Breast epithelium (tissue), 4 donors: Measurements from ENCODE around the gene AGBL5. TPM values are rescaled to one million over a fixed set of nuclear protein-coding genes. Genes with fewer than 3 reads are reported as not detected.
A peak's percentile ranks its signal among the peaks of the same experiment; 100 is the strongest.
"Not testable (repeated sequence)": the region's sequence is repeated elsewhere in the genome, so short reads cannot be mapped to it uniquely, and the experiment has no call there.

Source experiments
- DNase-seq, 2 donors: peaks; one replicate each; pipeline ENCODE4 v3.0.0-alpha.2; 2019; ENCODE audit warnings: low spot score in 2 of 2
- H3K27ac ChIP-seq, 2 donors: fragments of 200-600 bp; sonication (generic) in 1 of 2; one replicate each; pipeline ENCODE4 v1.5.1; 2016 to 2019; ENCODE audit warnings: mild to moderate bottlenecking in 1 of 2
- H3K27me3 ChIP-seq, 2 donors: fragments of 200-600 bp; sonication (generic) in 1 of 2; one replicate each; pipeline versions ENCODE4 v1.5.1 to v1.6.0; 2017 to 2019; ENCODE audit warnings: control low read depth in 1 of 2, mild to moderate bottlenecking in 1 of 2
- H3K36me3 ChIP-seq: fragments of 200-600 bp; one replicate; pipeline ENCODE4 v1.5.1; 2019
- H3K4me1 ChIP-seq, 2 donors: fragments of 200-600 bp; sonication (generic); one replicate each; pipeline ENCODE4 v1.5.1; 2016 to 2019; ENCODE audit warnings: control low read depth in 1 of 2
- H3K4me3 ChIP-seq, 3 donors: fragments of 200-600 bp; sonication (generic); 1 replicate in 2 of 3; 2 replicates in 1 of 3; pipeline ENCODE4 v1.5.1; 2016 to 2019; ENCODE audit warnings: mild to moderate bottlenecking in 3 of 3, moderate library complexity in 2 of 3
- H3K9me3 ChIP-seq, 2 donors: fragments of 200-600 bp; sonication (generic) in 1 of 2; one replicate each; pipeline ENCODE4 v1.5.1; 2016 to 2019; ENCODE audit warnings: control low read depth in 1 of 2
- CTCF ChIP-seq, 3 donors: fragments of 450-650 bp; IDR thresholded peaks; one replicate each; pipeline ENCODE4 v1.5.1; 2016 to 2017; ENCODE audit warnings: antibody characterized with exemption in 3 of 3, mild to moderate bottlenecking in 3 of 3, moderate library complexity in 3 of 3
- POLR2A ChIP-seq: fragments of 450-650 bp; IDR thresholded peaks from one replicate; pipeline ENCODE4 v1.6.1; 2016; ENCODE audit warnings: antibody characterized with exemption, mild to moderate bottlenecking, moderate library complexity
- POLR2AphosphoS5 ChIP-seq, 3 donors: sonication (generic); formaldehyde crosslinking; IDR thresholded peaks; one replicate each; pipeline ENCODE4 v1.6.1; 2017; ENCODE audit warnings: antibody characterized with exemption in 3 of 3
- intact Hi-C: fragments of 100-400 bp; cut with DNase I; formaldehyde crosslinking; loops from one replicate; pipeline ENCODE4 v1.15.1; 2023; ENCODE audit warnings: low total_unique reads
- total RNA-seq, 3 donors: library from RNA; depleted of rRNA; stranded (reverse); fragments of >200 nt; gene quantifications; one replicate each; pipeline ENCODE4 v1.1.0, GENCODE V29; 2016

The AGBL5 gene
- total RNA-seq, 3 donors from 2014 or later: 12.5 to 21.5 (median 16.1) TPM

- Histone ChIP-seq H3K36me3 (no peaks in the 10 kb centered on the region), H3K9me3 (no peaks in the 10 kb centered on the region), H3K4me3 (peak within 1 kb of the TSS; percentile 38 to 76 (median 56)), H3K27ac (no peak within 1 kb of the TSS), H3K27me3 (peaks cover 0 to 11% of the 10 kb centered on the region in 2 donors), H3K4me1 (peaks cover 0 to 8% of the 10 kb centered on the region in 2 donors)
- intact Hi-C loops: no loop called here
- no peak for DNase-seq
- no peak for TF ChIP-seq CTCF (IDR thresholded peaks at IDR 0.05)
- TF ChIP-seq POLR2A: no peak
- TF ChIP-seq POLR2AphosphoS5 (IDR thresholded peaks at IDR 0.05): no peak
Measured at GRCh38 chr2:27118525-27119329, 67.3 kb downstream of the AGBL5 start, which contains the start of gene CGREF1. Gene CGREF1, minus strand, starts transcription at chr2:27119128. Its CDS starts 14,762 bp downstream, at chr2:27104366.

GRCh38 chr2:27119330-27119670, 67.8 kb downstream of the AGBL5 start:
- intact Hi-C loops, DNase-seq, H3K4me1 ChIP-seq, H3K9me3 ChIP-seq, H3K36me3 ChIP-seq, H3K27ac ChIP-seq: not testable (repeated sequence)
- Histone ChIP-seq H3K27me3 (peaks cover 0 to 11% of the 10 kb centered on the region in 2 donors), H3K4me3 (peak overlapping the region; percentile 38 to 76 (median 56))

Other genes with a start within 250 kb of the AGBL5 start
- gene DPYSL5, start 203.5 kb upstream of the AGBL5 start, total RNA-seq: not detected
- gene MAPRE3, start 81.0 kb upstream of the AGBL5 start, total RNA-seq: 10 to 100 TPM; 10.6 to 21.3 (median 19.9) TPM
- 10 to 100 TPM; 41.1 to 56.0 (median 47.3) TPM for gene TMEM214, start 18.7 kb upstream of the AGBL5 start, total RNA-seq
- gene OST4, start 20.0 kb downstream of the AGBL5 start, total RNA-seq: 100 to 1,000 TPM; 271 to 309 (median 281) TPM
- gene EMILIN1, start 26.9 kb downstream of the AGBL5 start, total RNA-seq: 10 to 100 TPM; 25.6 to 94.7 (median 26.9) TPM
- gene KHK, start 35.1 kb downstream of the AGBL5 start, total RNA-seq: 1 to 10 TPM; 2.2 to 4.1 (median 3.6) TPM
- 10 to 100 TPM in 1 of 3 donors, 1 to 10 TPM in 2; 3.2 to 16.4 (median 3.4) TPM for gene CGREF1, start 67.5 kb downstream of the AGBL5 start, total RNA-seq
- gene ABHD1, start 72.1 kb downstream of the AGBL5 start, total RNA-seq: under 1 TPM in 2 of 3 donors, not detected in 1; 0.29 to 0.80 TPM
- 100 to 1,000 TPM in 1 of 3 donors, 10 to 100 TPM in 2; 51.5 to 113 (median 69.4) TPM for gene PREB, start 83.0 kb downstream of the AGBL5 start, total RNA-seq
- not detected for gene PRR30, start 87.7 kb downstream of the AGBL5 start, total RNA-seq
- gene TCF23, start 97.3 kb downstream of the AGBL5 start, total RNA-seq: not detected
- 100 to 1,000 TPM; 146 to 243 (median 177) TPM for gene ATRAID, start 160.4 kb downstream of the AGBL5 start, total RNA-seq
- 10 to 100 TPM; 43.4 to 86.2 (median 84.9) TPM for gene SLC5A6, start 160.6 kb downstream of the AGBL5 start, total RNA-seq
- 10 to 100 TPM; 15.5 to 33.4 (median 17.3) TPM for gene CAD, start 165.7 kb downstream of the AGBL5 start, total RNA-seq
- under 1 TPM in 1 of 3 donors, not detected in 2; 0.33 TPM for gene SLC30A3, start 211.4 kb downstream of the AGBL5 start, total RNA-seq
- gene DNAJC5G, start 223.8 kb downstream of the AGBL5 start, total RNA-seq: not detected
- gene TRIM54, start 230.8 kb downstream of the AGBL5 start, total RNA-seq: under 1 TPM in 2 of 3 donors, not detected in 1; 0.15 to 0.66 TPM